ENCODE data around the gene ARHGAP42.

DNA sequence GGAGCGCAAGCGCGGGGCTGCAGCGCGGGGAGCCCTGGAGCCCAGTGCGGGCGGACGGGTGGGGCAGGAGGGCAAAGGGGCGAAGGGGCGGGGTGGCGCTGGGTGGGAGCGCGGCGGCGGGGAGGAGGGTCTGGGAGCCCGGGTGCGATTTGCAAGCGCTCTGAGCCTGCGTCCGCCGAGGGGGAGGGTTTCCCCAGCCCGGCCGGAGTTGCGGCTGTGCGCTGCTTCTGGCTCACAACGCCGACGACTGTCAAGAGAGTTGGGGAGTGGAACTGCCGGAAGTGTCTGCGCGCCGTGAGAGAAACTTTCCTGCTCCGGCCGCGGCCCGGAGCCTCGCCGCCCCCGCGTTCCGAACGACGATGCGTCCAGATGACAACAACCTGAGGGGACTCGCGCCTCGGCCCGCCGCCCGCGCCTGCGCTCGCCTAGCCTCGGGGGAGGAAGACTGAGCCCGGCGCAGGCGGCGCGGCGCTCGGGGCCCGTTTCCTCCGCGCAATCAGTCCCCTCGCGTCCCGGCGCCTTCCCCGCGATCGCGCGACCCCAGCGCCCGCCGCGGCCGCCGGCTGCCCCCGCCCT lies at the start of gene ARHGAP42:
- TF ChIP-seq CTCF (IDR thresholded peaks at IDR 0.05) = no peak
- TF ChIP-seq POLR2A (IDR thresholded peaks at IDR 0.05) = peak in 1 of 2 donors; percentile 37

Data from adrenal gland (tissue), 5 donors.